ENCODE results near the gene WNT3A.

WNT3A gene

GRCh38 chr1:228071839-228072657, 65.2 kb downstream of the WNT3A start:
- DNase-seq: no peak

GRCh38 chr1:228072658-228073043, 65.9 kb downstream of the WNT3A start:
- no peak for DNase-seq

GRCh38 chr1:228073061-228073856, 66.5 kb downstream of the WNT3A start:
- no peak for DNase-seq

- no peak for DNase-seq
Measured at GRCh38 chr1:228073857-228074545, 67.2 kb downstream of the WNT3A start.

GRCh38 chr1:228074954-228075730, 68.3 kb downstream of the WNT3A start:
- no peak for DNase-seq

- DNase-seq: no peak
Measured at GRCh38 chr1:228075801-228076271, 69.0 kb downstream of the WNT3A start.

GRCh38 chr1:228076796-228077430, 70.1 kb downstream of the WNT3A start:
- no peak for DNase-seq

GRCh38 chr1:228077565-228078330, 71.0 kb downstream of the WNT3A start:
- no peak for DNase-seq

GRCh38 chr1:228079013-228079412, 72.2 kb downstream of the WNT3A start:
- DNase-seq: no peak

- no peak for DNase-seq
Measured at GRCh38 chr1:228079601-228080263, 72.9 kb downstream of the WNT3A start.

GRCh38 chr1:228081144-228081543, 74.3 kb downstream of the WNT3A start:
- no peak for DNase-seq

GRCh38 chr1:228081578-228082213, 74.9 kb downstream of the WNT3A start:
- no peak for DNase-seq

- peak; percentile 38 to 75 for DNase-seq
Measured at GRCh38 chr1:228082214-228082917, 75.6 kb downstream of the WNT3A start, which contains the start of gene ARF1. ARF1 (plus strand) TSS chr1:228082708; CDS start chr1:228097115, 14,407 bp downstream.

GRCh38 chr1:228082918-228083870, 76.4 kb downstream of the WNT3A start:
- no peak for DNase-seq

- DNase-seq: no peak
Measured at GRCh38 chr1:228083871-228084278, 77.1 kb downstream of the WNT3A start.

- peak in 1 of 2 experiments; percentile 19 for DNase-seq
Measured at GRCh38 chr1:228084325-228084724, 77.5 kb downstream of the WNT3A start.

- DNase-seq: no peak
Measured at GRCh38 chr1:228084797-228085196, 78.0 kb downstream of the WNT3A start.
